LHCN-M2 (cell line): ENCODE results near the gene KRTAP4-5. TPM values are rescaled to one million over a fixed set of nuclear protein-coding genes. Genes with fewer than 3 reads are reported as not detected.
A peak's percentile ranks its signal among the peaks of the same experiment; 100 is the strongest.
"Not testable (repeated sequence)": the region's sequence is repeated elsewhere in the genome, so short reads cannot be mapped to it uniquely, and the experiment has no call there.

Source experiments
- DNase-seq: peaks from one replicate; pipeline ENCODE4 v3.0.0-alpha.2; 2012; ENCODE audit warnings: low read depth
- polyA plus RNA-seq: library from polyadenylated mRNA; unstranded; fragments of >200 nt; gene quantifications from one replicate; pipeline ENCODE4 v1.2.1, GENCODE V29; 2012; ENCODE audit warnings: missing spikeins
- total RNA-seq: library from RNA; depleted of rRNA; stranded (reverse); fragments of >200 nt; gene quantifications from 2 replicates; pipeline ENCODE4 v1.2.3, GENCODE V29; 2014; rRNA removed

KRTAP4-5 gene
- total RNA-seq: not detected in 2 replicates
- not detected for polyA plus RNA-seq

GRCh38 chr17:41149652-41149985, at the start of gene KRTAP4-5:
Gene KRTAP4-5 (minus strand): TSS chr17:41149825. CDS start chr17:41149767, 58 bp downstream.
- DNase-seq: no peak

- DNase-seq: no peak
Measured at GRCh38 chr17:41196068-41196467, 46.4 kb upstream of the KRTAP4-5 start.

GRCh38 chr17:41190328-41190727, 40.7 kb upstream of the KRTAP4-5 start:
- peak; percentile 14 for DNase-seq

GRCh38 chr17:41189837-41190318, 40.3 kb upstream of the KRTAP4-5 start, which contains the start of gene KRTAP9-1:
Gene KRTAP9-1 (plus strand): TSS chr17:41189887. CDS start chr17:41189887, 0 bp downstream.
- DNase-seq: not testable (repeated sequence)

- peak; percentile 60 for DNase-seq
Measured at GRCh38 chr17:41186872-41187271, 37.2 kb upstream of the KRTAP4-5 start.

GRCh38 chr17:41185001-41185400, 35.4 kb upstream of the KRTAP4-5 start:
- DNase-seq: no peak

- peak; percentile 32 for DNase-seq
Measured at GRCh38 chr17:41184480-41184961, 34.9 kb upstream of the KRTAP4-5 start, which contains the start of gene KRTAP4-1. Gene KRTAP4-1 (minus strand): TSS chr17:41184911. CDS start chr17:41184854, 57 bp downstream.

- DNase-seq: no peak
Measured at GRCh38 chr17:41178843-41179616, 29.4 kb upstream of the KRTAP4-5 start.

- DNase-seq: no peak
Measured at GRCh38 chr17:41178341-41178740, 28.7 kb upstream of the KRTAP4-5 start.

GRCh38 chr17:41177727-41178271, 28.2 kb upstream of the KRTAP4-5 start, which contains the start of gene KRTAP4-2:
Gene KRTAP4-2 (minus strand): TSS chr17:41178221. CDS start chr17:41178164, 57 bp downstream.
- DNase-seq: no peak

GRCh38 chr17:41176744-41177387, 27.2 kb upstream of the KRTAP4-5 start:
- no peak for DNase-seq

GRCh38 chr17:41171886-41172285, 22.3 kb upstream of the KRTAP4-5 start:
- DNase-seq: peak; percentile 35

GRCh38 chr17:41168121-41168520, 18.5 kb upstream of the KRTAP4-5 start, which contains the start of gene KRTAP4-3:
Gene KRTAP4-3 (minus strand): TSS chr17:41168221. CDS start chr17:41168172, 49 bp downstream.
- DNase-seq: no peak

GRCh38 chr17:41167561-41167960, 17.9 kb upstream of the KRTAP4-5 start:
- DNase-seq: peak; percentile 14

GRCh38 chr17:41163828-41164227, 14.2 kb upstream of the KRTAP4-5 start:
- DNase-seq: no peak

GRCh38 chr17:41160648-41161047, 11.0 kb upstream of the KRTAP4-5 start, which contains the start of gene KRTAP4-4:
Gene KRTAP4-4 (minus strand): TSS chr17:41160748. CDS start chr17:41160691, 57 bp downstream.
- DNase-seq: no peak

GRCh38 chr17:41160190-41160589, 10.6 kb upstream of the KRTAP4-5 start:
- DNase-seq: not testable (repeated sequence)

GRCh38 chr17:41153856-41154255, 4.2 kb upstream of the KRTAP4-5 start:
- DNase-seq: no peak

GRCh38 chr17:41151525-41151924, 1.9 kb upstream of the KRTAP4-5 start:
- no peak for DNase-seq

- DNase-seq: no peak
Measured at GRCh38 chr17:41150026-41150425, 401 bp upstream of the KRTAP4-5 start.

GRCh38 chr17:41148971-41149651, 514 bp downstream of the KRTAP4-5 start:
- peak; percentile 10 for DNase-seq
